Measurements from ENCODE around the gene ITGA7.

DNA sequence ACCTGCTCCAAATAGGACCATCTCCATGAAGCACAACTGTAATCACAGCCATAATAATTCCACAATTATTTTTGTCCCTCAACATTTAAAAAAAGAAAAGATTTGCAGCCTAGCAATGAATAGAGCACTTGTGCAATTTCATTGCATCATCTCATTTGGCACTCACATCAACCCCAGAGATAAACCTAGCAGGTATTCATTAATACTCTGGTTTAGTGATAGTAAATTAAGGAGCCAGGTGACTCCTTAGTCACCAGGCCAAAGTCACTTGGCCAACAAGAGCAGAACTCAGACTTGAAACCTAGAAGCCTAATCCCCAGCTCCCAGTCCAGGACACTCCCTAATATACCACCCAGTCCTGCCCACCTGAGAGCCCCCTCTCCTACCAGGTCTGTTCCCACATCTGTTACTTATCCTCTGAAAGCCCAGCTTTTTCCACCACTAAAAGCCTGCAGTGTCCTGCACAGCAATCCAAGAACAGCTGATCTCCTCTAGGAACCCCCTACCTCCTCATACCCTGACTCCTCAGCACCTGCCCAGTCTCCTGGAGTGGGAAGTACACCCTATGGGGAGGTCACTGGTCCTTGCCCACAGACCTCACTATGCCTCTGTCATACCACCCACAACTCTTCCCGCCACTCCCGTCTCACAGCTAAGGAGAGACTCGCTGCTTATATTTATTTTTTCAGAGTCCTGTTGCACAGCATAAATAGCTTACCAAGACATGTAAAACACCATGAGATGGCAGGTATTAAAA is 48.9 kb downstream of the ITGA7 start:
- no peak for TF ChIP-seq EZH2 (IDR thresholded peaks at IDR 0.05; ENCODE audit: insufficient read depth, low read length)
- TF ChIP-seq, protein P1, sequence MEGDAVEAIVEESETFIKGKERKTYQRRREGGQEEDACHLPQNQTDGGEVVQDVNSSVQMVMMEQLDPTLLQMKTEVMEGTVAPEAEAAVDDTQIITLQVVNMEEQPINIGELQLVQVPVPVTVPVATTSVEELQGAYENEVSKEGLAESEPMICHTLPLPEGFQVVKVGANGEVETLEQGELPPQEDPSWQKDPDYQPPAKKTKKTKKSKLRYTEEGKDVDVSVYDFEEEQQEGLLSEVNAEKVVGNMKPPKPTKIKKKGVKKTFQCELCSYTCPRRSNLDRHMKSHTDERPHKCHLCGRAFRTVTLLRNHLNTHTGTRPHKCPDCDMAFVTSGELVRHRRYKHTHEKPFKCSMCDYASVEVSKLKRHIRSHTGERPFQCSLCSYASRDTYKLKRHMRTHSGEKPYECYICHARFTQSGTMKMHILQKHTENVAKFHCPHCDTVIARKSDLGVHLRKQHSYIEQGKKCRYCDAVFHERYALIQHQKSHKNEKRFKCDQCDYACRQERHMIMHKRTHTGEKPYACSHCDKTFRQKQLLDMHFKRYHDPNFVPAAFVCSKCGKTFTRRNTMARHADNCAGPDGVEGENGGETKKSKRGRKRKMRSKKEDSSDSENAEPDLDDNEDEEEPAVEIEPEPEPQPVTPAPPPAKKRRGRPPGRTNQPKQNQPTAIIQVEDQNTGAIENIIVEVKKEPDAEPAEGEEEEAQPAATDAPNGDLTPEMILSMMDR (IDR thresholded peaks at IDR 0.05; ENCODE audit: insufficient read depth, low read depth, low read length): no peak

Data from astrocyte (in vitro differentiated cells and primary cell).